PC-9 (cell line): ENCODE measurements around the gene IL20RA.

Experiments
- EZH2 ChIP-seq: fragments of 200-600 bp; sonication (generic); IDR thresholded peaks from 2 replicates; pipeline ENCODE4 v1.8.0; 2017; ENCODE audit warnings: antibody characterized with exemption, low read depth
- TF ChIP-seq, protein P1 (sequence below): fragments of 200-600 bp; sonication (generic); conservative IDR thresholded peaks from 2 replicates; pipeline ENCODE4 v1.6.1; 2017; ENCODE audit warnings: mixed run types, antibody characterized with exemption, mild to moderate bottlenecking, moderate library complexity

DNA sequence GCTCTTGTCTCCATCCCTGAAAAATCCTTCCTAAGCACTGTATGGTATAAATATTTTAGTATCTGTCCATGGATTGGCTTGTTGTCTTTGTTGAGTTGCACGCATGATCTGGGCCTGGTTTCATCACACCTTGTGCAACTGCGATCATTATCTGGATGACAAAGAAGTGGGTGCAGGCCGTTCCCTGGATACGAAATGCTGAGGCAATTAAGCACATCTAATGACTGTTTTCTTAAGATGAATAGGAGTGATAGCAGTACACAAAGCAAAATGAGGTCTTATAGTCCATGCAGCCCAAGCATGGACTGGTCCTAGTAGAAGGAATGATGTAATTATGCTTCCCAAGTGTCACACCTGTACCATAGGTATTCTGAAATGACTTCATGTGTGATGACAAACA, 74.8 kb downstream of the IL20RA start:
- TF ChIP-seq, protein P1, sequence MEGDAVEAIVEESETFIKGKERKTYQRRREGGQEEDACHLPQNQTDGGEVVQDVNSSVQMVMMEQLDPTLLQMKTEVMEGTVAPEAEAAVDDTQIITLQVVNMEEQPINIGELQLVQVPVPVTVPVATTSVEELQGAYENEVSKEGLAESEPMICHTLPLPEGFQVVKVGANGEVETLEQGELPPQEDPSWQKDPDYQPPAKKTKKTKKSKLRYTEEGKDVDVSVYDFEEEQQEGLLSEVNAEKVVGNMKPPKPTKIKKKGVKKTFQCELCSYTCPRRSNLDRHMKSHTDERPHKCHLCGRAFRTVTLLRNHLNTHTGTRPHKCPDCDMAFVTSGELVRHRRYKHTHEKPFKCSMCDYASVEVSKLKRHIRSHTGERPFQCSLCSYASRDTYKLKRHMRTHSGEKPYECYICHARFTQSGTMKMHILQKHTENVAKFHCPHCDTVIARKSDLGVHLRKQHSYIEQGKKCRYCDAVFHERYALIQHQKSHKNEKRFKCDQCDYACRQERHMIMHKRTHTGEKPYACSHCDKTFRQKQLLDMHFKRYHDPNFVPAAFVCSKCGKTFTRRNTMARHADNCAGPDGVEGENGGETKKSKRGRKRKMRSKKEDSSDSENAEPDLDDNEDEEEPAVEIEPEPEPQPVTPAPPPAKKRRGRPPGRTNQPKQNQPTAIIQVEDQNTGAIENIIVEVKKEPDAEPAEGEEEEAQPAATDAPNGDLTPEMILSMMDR, result no peak
- no peak for TF ChIP-seq EZH2
